DMS114 treated with DMSO at 0.1 percent for 48 hours (cell line): ENCODE data around the gene STT3A.

Source experiments
- DNase-seq: peaks from one replicate; lab custom pipeline; 2025; ENCODE audit not compliant: unreplicated experiment; lab: John Stamatoyannopoulos, UW

STT3A gene

GRCh38 chr11:125662689-125663088, 70.0 kb downstream of the STT3A start:
- DNase-seq = no peak

GRCh38 chr11:125663910-125664309, 71.3 kb downstream of the STT3A start:
- DNase-seq = no peak

GRCh38 chr11:125667151-125667550, 74.5 kb downstream of the STT3A start:
- DNase-seq = no peak

GRCh38 chr11:125670172-125670571, 77.5 kb downstream of the STT3A start:
- no peak for DNase-seq

- no peak for DNase-seq
Observed at GRCh38 chr11:125671561-125671960, 78.9 kb downstream of the STT3A start.
